Astrocyte (in vitro differentiated cells and primary cell): ENCODE data around the gene RTKN.
"Not testable (repeated sequence)": the region's sequence is repeated elsewhere in the genome, so short reads cannot be mapped to it uniquely, and the experiment has no call there.

ENCODE experiments used
- EZH2 ChIP-seq: IDR thresholded peaks from 2 replicates; pipeline ENCODE4 v1.6.1; 2012; ENCODE audit warnings: mild to moderate bottlenecking, low read length, inconsistent platforms; ENCODE audit not compliant: insufficient read depth
- TF ChIP-seq, protein P1 (sequence below): IDR thresholded peaks from 2 replicates; pipeline ENCODE4 v1.5.1; 2011; ENCODE audit warnings: low read depth, mild to moderate bottlenecking, inconsistent platforms, low read length, moderate library complexity; ENCODE audit not compliant: insufficient read depth

DNA sequence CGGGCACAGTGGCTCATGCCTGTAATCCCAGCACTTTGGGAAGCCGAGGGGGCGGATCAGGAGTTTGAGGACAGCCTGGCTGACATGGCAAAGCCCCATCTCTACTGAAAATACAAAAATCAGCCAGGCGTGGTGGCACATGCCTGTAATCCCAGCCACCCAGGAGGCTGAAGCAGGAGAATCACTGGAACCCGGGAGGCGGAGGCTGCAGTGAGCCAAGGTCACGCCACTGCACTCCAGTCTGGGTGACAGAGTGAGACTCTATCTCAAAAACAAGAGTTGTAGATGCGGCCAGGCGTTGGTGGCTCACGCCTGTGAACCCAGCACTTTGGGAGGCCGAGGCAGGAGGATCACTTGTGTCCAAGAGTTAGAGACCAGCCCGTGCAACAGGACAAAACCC lies 29.0 kb upstream of the RTKN start:
- TF ChIP-seq, protein P1, sequence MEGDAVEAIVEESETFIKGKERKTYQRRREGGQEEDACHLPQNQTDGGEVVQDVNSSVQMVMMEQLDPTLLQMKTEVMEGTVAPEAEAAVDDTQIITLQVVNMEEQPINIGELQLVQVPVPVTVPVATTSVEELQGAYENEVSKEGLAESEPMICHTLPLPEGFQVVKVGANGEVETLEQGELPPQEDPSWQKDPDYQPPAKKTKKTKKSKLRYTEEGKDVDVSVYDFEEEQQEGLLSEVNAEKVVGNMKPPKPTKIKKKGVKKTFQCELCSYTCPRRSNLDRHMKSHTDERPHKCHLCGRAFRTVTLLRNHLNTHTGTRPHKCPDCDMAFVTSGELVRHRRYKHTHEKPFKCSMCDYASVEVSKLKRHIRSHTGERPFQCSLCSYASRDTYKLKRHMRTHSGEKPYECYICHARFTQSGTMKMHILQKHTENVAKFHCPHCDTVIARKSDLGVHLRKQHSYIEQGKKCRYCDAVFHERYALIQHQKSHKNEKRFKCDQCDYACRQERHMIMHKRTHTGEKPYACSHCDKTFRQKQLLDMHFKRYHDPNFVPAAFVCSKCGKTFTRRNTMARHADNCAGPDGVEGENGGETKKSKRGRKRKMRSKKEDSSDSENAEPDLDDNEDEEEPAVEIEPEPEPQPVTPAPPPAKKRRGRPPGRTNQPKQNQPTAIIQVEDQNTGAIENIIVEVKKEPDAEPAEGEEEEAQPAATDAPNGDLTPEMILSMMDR = not testable (repeated sequence)
- not testable (repeated sequence) for TF ChIP-seq EZH2
